ENCODE data around the gene MARCHF10.

GRCh38 chr17:62746941-62747340, 61.2 kb downstream of the MARCHF10 start:
- TF ChIP-seq CTCF (IDR thresholded peaks at IDR 0.05) (no peak), EZH2 (IDR thresholded peaks at IDR 0.05) (no peak), EZH2phosphoT487 (IDR thresholded peaks at IDR 0.05) (no peak)

Measured in neural progenitor cell (in vitro differentiated cells).